ENCODE results near the gene SPTB. TPM values are rescaled to one million over a fixed set of nuclear protein-coding genes. Genes with fewer than 3 reads are reported as not detected.

The SPTB gene
- total RNA-seq, 1 donor from 2014 or later, result 113 TPM

DNA sequence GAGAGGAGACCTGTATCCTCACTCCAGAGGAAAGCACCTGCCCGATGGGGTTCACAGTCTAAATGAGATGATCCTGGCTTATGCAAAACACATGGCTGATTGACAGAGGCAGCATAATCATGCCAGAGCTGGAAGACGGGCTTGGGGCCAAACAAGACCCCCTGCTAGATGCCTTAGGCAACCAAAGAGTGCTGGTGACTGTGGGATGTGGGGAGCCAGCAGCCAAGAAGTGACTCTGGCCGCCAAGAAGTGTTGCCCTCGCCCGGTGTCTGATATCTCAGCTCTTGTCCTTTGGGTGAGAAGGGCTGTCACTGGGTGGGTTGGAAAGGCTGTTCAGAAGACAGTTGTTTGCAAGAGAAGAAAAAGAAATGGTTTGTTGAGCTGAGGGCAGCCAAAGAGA, 118.8 kb downstream of the SPTB start:
- DNase-seq (ENCODE audit: low spot score), result no peak

GRCh38 chr14:64760146-64760755, 119.5 kb downstream of the SPTB start:
- peak; percentile 86 for DNase-seq (ENCODE audit: low spot score)
- intact Hi-C loops (cut with DNase I), result no loop called here

More for the DNA sequence above, 118.8 kb downstream of the SPTB start:
- intact Hi-C loops (cut with DNase I), result no loop called here

- intact Hi-C loops (cut with DNase I), result no loop called here
These were observed 120.2 kb downstream of the SPTB start for GRCh38 chr14:64759555-64759938.

GRCh38 chr14:64758691-64759554, 120.8 kb downstream of the SPTB start:
- intact Hi-C loops (cut with DNase I), result no loop called here
- DNase-seq (ENCODE audit: low spot score), result no peak

More at GRCh38 chr14:64759555-64759938, 120.2 kb downstream of the SPTB start:
- no peak for DNase-seq (ENCODE audit: low spot score)

GRCh38 chr14:64758025-64758521, 121.6 kb downstream of the SPTB start:
- intact Hi-C loops (cut with DNase I), result no loop called here
- DNase-seq (ENCODE audit: low spot score), result no peak

DNA sequence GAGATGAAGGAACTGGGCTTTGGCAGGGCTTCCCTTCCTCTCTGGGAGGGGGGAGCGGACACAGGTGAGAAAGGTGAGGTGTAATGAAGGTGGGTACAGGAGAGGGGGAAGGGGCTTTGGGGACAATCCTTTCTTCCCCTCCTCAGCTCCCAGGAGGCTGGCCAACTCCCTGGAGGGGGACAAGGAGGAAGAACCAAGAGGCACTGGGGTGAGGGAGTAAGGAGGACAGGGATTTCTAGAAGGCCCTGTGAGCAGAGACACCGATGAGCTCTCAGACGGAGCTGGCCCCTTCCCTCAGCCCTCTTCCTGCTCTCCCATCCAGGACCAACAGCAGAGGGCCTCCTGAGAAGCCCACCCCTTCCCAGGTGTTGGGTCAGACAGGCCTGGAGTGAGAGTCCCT, 122.1 kb downstream of the SPTB start:
- DNase-seq (ENCODE audit: low spot score), result no peak
- intact Hi-C loops (cut with DNase I), result no loop called here

GRCh38 chr14:64756712-64757111, 123.0 kb downstream of the SPTB start:
- DNase-seq (ENCODE audit: low spot score), result no peak
- intact Hi-C loops (cut with DNase I), result no loop called here

DNA sequence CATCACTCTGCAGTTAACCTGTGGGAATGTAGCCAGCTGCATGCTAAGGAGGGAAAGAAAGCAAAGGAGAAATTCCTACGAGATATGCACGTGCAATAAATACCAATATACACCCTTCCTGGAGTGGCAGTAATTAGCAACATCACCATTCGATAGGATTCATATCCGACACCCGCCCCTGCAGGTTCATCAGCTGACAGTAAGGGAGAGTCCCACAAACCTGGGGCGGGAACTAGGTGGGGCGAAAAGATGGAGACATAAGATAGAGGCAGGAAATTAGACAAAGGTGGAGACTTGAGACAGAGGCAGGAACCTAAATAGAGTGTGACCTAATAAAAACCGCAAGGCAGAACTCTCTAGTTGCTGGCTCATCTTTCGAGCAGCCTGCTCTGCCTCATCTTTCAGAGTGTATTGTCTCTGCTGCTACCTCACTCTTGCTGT, 123.9 kb downstream of the SPTB start:
- intact Hi-C loops (cut with DNase I), result no loop called here
- no peak for DNase-seq (ENCODE audit: low spot score)

DNA sequence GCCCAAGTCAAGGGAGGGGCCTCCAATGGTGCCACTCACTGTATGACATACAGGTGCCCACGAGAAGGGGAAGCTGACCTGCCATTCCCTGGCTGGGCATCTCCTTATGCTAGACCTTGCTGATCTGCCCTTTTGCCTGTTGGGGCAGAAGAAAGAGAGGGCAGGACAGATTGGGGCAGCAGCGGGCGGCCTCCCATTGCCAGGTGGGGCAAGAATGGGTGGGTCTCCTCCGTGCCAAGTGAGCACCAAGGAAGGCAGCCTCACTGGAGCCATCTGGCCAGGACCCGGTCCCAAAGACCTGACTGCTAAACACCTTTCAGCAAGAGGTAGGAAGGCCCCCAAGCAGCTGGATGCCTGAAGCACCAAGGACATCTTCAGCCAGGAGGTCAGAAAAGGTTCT, 125.0 kb downstream of the SPTB start:
- intact Hi-C loops (cut with DNase I), result no loop called here
- no peak for DNase-seq (ENCODE audit: low spot score)

GRCh38 chr14:64753999-64754398, 125.7 kb downstream of the SPTB start:
- no peak for DNase-seq (ENCODE audit: low spot score)

DNA sequence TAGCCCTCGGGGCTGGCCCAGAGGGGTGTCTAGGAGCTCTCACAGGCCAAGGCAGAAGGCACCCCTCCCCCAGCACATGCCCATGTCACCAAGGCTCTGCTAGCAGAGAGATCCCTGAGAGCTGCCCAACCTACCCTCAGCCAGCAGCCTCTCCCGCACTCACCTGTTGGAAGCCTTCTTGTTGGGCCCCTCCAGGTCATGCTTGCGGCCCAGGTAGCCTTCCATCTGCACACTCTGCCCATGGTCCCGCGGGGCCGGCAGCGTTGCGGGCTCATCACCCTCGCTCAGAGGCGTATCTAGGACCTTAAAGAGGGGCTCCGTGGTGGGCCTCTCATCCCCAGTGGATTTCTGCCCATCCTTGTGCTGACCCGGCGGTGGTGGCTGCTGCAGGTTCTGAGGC, 126.3 kb downstream of the SPTB start:
- intact Hi-C loops (cut with DNase I), result no loop called here
- DNase-seq (ENCODE audit: low spot score), result no peak

More at GRCh38 chr14:64753999-64754398, 125.7 kb downstream of the SPTB start:
- intact Hi-C loops (cut with DNase I), result no loop called here

DNA sequence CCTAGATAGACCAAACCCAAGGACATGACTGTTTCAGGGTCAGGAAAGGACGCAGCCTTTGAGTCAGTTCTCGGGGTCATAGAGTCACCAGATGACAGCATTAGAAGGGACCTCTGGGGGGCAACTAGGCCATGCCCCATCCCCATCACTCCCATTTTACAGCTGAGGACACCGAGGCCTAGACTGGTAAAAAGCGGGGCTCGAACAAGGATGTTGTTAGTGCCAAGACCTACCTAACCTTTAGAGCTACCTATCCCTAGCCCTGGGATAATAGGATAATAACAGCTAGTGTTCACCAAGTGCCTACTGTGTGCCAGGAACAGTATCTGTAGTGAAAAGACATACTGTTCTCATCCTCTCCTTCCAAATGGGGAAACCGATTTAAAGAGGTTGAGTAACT, 126.8 kb downstream of the SPTB start:
- intact Hi-C loops (cut with DNase I), result no loop called here
- DNase-seq (ENCODE audit: low spot score), result no peak

DNA sequence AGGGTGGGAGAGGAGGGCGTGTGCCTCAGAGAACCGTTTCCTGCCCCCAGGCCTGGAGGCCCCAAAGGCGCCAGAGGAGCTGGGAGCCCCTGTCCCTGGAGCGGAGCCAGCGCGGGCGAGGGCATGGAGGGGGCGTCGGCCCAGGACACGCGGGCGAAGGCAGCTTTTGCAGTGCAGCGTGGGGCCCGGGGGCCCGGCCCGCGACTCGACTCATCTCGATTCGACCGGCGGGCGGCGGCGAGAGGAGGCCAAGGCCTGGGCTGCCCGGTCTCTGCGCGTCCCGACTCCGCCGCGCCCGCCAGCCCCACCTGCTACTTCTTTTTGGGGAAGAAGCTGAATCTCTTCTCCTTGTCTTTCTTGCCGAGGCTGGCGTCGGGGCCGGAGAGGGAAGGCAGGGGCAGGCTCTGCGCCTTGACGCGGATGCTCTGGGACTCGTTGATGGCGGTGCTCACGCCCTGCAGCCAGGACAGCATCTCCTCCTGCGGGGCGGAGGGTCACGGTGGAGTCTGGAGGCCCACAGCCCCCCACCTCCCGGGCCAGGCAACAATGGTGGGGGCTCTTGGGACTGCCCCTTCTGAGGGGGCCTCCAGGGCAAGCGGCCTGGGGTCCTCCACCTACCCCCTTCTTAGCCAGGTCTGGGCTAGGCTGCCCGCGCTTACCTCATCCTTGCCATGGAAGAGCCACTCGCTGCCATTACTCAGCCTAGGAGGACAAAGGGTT, 130.6 kb downstream of the SPTB start:
- no peak for DNase-seq (ENCODE audit: low spot score)
- intact Hi-C loops (cut with DNase I), result no loop called here

DNA sequence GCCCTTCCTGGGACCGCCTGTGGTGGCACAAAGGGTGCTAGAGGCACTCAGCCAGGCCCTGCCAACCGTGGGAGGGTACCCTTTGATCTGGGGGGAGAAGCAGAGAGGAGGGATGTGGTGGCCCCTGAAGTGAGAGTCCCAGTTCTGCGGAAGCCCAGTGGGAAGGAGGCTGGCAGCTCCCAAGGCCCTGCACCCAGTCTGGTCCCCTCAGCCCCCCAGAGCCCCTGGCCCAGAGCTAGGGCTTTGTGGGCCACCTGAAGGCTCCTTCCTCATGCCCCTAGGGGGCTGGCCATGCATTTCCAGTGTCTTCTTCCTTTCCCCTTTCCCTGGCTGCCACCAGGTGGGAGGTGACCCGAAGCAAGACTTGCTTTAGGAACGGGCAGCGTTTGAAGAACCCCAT, 131.2 kb downstream of the SPTB start:
- intact Hi-C loops (cut with DNase I), result no loop called here

DNA sequence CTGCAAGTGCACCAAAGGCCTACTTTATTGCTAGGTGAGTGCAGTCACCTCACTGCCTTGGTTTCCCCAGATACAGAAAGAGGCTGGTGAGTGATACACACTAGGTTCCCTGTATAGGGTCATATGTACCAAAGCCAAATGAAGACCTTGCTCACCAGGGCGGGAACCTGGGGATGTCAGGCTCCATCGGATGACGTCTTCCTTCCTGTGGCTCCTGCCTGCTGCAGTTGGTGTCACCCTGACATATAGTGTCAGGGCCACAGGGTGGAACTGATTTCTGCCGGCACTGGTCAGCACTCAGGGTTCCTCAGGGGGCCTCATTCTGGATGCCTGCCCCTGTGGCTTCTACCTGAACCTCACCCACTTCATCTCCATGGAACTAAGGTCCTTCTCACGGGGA, 132.4 kb downstream of the SPTB start:
- DNase-seq (ENCODE audit: low spot score), result no peak
- intact Hi-C loops (cut with DNase I), result no loop called here

More for the DNA sequence above, 131.2 kb downstream of the SPTB start:
- DNase-seq (ENCODE audit: low spot score), result no peak

GRCh38 chr14:64746298-64747250, 133.1 kb downstream of the SPTB start:
- DNase-seq (ENCODE audit: low spot score), result no peak
- intact Hi-C loops (cut with DNase I), result no loop called here

DNA sequence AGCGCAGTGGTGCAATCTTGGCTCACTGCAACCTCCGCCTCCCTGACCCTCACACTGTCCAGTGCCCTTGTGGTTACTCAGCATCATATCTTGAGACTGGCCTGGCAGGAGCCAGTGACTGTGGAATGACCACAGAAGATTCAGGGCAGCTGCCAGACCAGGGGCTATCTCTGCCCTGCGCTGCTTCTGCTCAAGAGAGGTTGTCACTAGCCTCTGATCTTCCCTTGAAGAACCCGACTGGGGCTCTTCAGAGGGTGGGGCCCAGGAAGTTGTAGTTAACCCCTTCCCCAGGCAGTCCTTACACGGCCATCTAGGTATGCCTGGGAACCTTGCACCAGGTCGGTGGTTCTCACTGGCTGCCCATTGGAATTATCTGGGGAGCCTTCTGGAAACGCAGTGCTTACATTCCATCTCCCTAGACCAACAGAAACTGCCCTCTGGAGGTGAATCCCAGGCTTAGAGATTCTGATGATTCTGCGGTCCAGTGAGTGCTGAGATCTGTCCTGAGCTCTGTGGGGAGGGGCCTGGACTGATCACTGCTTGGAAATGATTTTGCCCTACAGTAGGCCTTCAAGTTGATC, 134.1 kb downstream of the SPTB start:
- intact Hi-C loops (cut with DNase I), result no loop called here
- DNase-seq (ENCODE audit: low spot score), result no peak

DNA sequence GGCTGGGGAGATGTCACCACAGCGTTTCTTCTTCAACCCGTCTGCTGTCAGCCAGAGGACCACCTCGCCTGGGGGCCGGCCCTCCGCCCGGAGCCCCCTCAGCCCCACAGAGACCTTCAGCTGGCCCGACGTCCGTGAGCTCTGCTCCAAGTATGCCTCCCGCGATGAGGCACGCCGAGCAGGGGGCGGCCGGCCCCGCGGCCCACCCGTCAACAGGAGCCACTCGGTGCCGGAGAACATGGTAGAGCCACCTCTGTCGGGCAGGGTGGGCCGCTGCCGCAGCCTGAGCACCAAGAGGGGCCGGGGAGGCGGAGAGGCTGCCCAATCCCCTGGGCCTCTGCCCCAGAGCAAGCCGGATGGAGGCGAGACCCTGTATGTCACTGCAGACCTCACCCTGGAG, 136.6 kb downstream of the SPTB start:
- intact Hi-C loops (cut with DNase I), result no loop called here

GRCh38 chr14:64741961-64742360, 137.7 kb downstream of the SPTB start:
- intact Hi-C loops (cut with DNase I), result no loop called here
- DNase-seq (ENCODE audit: low spot score), result no peak

More for the DNA sequence above, 136.6 kb downstream of the SPTB start:
- DNase-seq (ENCODE audit: low spot score), result no peak
